SK-N-SH treated with all-trans-retinoic acid at 6 μM for 48 hours (cell line): ENCODE results near the gene ATRN.

Experiments
- BACH2 ChIP-seq: fragments of 250-450 bp; sonication (Bioruptor Pico); IDR thresholded peaks from 2 replicates; pipeline ENCODE4 v1.9.0; 2021; ENCODE audit warnings: mild to moderate bottlenecking, borderline replicate concordance
- CREB5 ChIP-seq: fragments of 250-450 bp; sonication (Bioruptor Pico); IDR thresholded peaks from 2 replicates; pipeline ENCODE4 v1.5.1; 2020; ENCODE audit warnings: low read depth, mild to moderate bottlenecking, moderate library complexity
- PATZ1 ChIP-seq: fragments of 250-450 bp; sonication (Bioruptor Pico); IDR thresholded peaks from 2 replicates; pipeline ENCODE4 v1.8.0; 2020; ENCODE audit warnings: mild to moderate bottlenecking, moderate library complexity, borderline replicate concordance
- PPARA ChIP-seq: fragments of 250-450 bp; sonication (Bioruptor Pico); IDR thresholded peaks from 2 replicates; pipeline ENCODE4 v1.5.0; 2020; ENCODE audit warnings: mild to moderate bottlenecking, borderline replicate concordance
- RARB ChIP-seq: fragments of 250-450 bp; sonication (Bioruptor Pico); IDR thresholded peaks from 2 replicates; pipeline ENCODE4 v1.8.0; 2021; ENCODE audit warnings: mild to moderate bottlenecking, moderate library complexity
- SNAI2 ChIP-seq: fragments of 250-450 bp; sonication (Bioruptor Pico); IDR thresholded peaks from 2 replicates; pipeline ENCODE4 v1.5.0; 2020; ENCODE audit warnings: mild to moderate bottlenecking, moderate library complexity
- TOX ChIP-seq: fragments of 250-450 bp; sonication (Bioruptor Pico); IDR thresholded peaks from 2 replicates; pipeline ENCODE4 v1.8.0; 2021; ENCODE audit warnings: mild to moderate bottlenecking, moderate library complexity, borderline replicate concordance
- TSHZ2 ChIP-seq: fragments of 250-450 bp; sonication (Bioruptor Pico); IDR thresholded peaks from 2 replicates; pipeline ENCODE4 v1.5.0; 2020; ENCODE audit warnings: mild to moderate bottlenecking, moderate library complexity
- ZFP3 ChIP-seq: fragments of 250-450 bp; sonication (Bioruptor Pico); IDR thresholded peaks from 2 replicates; pipeline ENCODE4 v1.5.0; 2020; ENCODE audit warnings: mild to moderate bottlenecking, moderate library complexity
- ZFP30 ChIP-seq: fragments of 450-650 bp; formaldehyde crosslinking; IDR thresholded peaks from 2 replicates; pipeline ENCODE4 v1.5.0; 2022; ENCODE audit warnings: mild to moderate bottlenecking, moderate library complexity
- ZNF70 ChIP-seq: fragments of 450-650 bp; formaldehyde crosslinking; IDR thresholded peaks from 2 replicates; pipeline ENCODE4 v1.5.0; 2020; ENCODE audit warnings: mild to moderate bottlenecking, moderate library complexity

- no peak for TF ChIP-seq ZFP3 (CRISPR knock-in tag)
- TF ChIP-seq PATZ1 (CRISPR knock-in tag) = no peak
- no peak for TF ChIP-seq CREB5 (CRISPR knock-in tag)
- no peak for TF ChIP-seq ZFP30 (CRISPR knock-in tag)
- no peak for TF ChIP-seq BACH2 (CRISPR knock-in tag)
- no peak for TF ChIP-seq ZNF70 (CRISPR knock-in tag)
- TF ChIP-seq RARB (CRISPR knock-in tag) = no peak
- no peak for TF ChIP-seq TOX (CRISPR knock-in tag)
- no peak for TF ChIP-seq SNAI2
- no peak for TF ChIP-seq TSHZ2 (CRISPR knock-in tag)
- TF ChIP-seq PPARA (CRISPR knock-in tag) = no peak
Measured at GRCh38 chr20:3434232-3434631, 36.6 kb upstream of the ATRN start.
